ENCODE results near the gene RNU5B-1. TPM values are rescaled to one million over a fixed set of nuclear protein-coding genes. Genes with fewer than 3 reads are reported as not detected.

Gene RNU5B-1
- not detected for polyA plus RNA-seq (ENCODE audit: insufficient read length in 3 of 3)
- long read RNA-seq, donor 1: 0 reads
- long read RNA-seq, donor 2: 0 reads
- long read RNA-seq, donor 3: 0 reads
- long read RNA-seq, donor 4: 0 reads
- long read RNA-seq, donor 5: 0 reads
- long read RNA-seq, donor 6, partial matches to known transcripts: 0 of 1 reads
- long read RNA-seq, donor 6, other reads (novel, unspliced or antisense): 0 of 1 reads
- long read RNA-seq, donor 7: 0 reads
- long read RNA-seq, donor 8: 0 reads
- long read RNA-seq, donor 9: 0 reads
- long read RNA-seq, donor 10: 0 reads
- long read RNA-seq, donor 11: 0 reads
- long read RNA-seq, donor 12: 0 reads
- long read RNA-seq, donor 13: 0 reads
- long read RNA-seq, donor 14, partial matches to known transcripts: 0 of 2 reads
- long read RNA-seq, donor 14, other reads (novel, unspliced or antisense): 0 of 2 reads
- long read RNA-seq, donor 15: 0 reads
- long read RNA-seq, donor 16: 0 reads

DNA sequence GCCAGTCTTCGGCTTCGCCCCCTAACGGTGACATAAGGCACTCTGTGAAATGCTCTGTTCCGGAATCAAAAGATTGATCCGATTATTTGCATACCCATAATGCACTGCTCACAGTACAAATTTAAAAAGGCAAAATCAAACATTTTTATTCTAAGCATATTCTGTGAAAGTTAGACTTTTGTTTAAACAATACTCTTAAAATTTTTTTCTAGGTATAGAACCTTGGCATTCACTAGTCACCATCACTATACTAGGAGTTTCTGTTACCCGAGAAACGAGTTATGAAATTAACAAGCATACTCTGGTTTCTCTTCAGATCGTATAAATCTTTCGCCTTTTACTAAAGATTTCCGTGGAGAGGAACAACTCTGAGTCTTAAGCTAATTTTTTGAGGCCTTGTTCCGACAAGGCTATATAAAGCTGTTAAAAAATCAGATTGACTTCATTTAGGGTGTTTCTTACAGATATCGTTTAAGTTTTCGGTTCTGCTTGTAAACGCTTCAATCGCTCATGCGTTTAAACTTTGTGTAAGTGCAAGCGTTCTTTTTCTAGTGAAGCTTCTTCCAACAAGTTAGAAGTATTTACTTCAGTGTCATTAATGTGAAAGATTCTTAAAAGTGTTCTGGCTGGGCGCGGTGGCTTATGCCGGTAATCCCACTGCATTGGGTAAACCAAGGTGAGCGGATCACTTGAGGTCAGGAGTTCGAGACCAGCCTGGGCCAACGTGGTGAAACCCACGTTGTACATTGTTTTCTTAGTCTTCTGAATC is at the start of gene RNU5B-1:
RNU5B-1 (plus strand) TSS at position 297 of the 769 bp plus-strand sequence.
- DNase-seq (ENCODE audit: extremely low read depth in 1 of 11, low read depth in 9 of 11, low spot score in 4 of 11): peak in 10 of 11 donors; percentile 77 to 93 (median 88)

DNA sequence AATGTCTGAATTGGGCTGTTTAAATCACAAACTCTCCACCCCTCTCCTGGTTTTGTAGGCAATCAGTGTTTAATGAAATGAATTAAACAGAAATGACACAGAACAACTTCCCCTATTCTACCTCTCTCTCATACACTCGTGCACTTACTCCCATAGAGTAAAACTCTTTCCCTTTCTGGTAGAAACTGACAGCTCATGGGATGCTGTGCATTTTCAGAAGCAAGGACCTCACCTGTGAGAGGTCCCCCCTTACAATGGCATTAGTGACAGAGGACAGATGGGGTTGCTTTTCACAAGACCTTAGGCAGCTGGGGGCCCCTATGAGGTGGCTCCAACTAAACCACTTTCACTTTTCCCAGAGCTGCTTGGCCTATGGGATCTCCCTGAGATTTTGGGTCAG is 49.7 kb upstream of the RNU5B-1 start:
- no peak for DNase-seq (ENCODE audit: extremely low read depth in 1 of 11, low read depth in 9 of 11, low spot score in 4 of 11)

DNA sequence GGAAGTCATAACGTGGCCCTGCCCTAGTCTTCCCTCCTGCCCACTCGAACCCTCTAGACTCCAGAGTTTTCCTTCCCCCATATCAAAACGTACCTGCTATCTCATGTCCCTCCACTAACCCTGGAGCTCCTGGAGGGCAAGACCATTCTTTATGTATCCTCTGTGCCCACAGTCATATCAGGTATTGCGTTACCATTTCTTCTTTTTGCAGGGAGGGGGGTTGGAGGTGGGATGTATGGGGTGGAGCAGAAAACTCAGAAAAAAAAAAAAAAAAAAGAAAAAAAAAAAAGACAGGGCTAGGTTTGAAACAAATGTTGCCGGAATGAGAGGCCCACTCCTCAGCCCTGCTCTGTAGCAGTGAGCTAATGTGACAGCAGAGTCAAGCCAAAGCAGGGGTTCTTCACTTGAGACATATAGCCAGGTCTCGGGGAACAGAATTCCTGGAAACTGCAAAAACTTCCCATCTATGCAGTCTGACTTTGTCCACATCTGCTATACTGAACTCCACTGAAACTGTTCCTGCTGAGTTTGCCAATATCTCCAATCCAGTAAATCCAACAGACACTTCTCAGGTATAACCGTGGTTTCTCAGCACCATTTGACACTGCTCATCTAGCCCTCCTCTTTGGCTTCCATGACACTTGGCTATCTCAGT is 48.9 kb upstream of the RNU5B-1 start:
- no peak for DNase-seq (ENCODE audit: extremely low read depth in 1 of 11, low read depth in 9 of 11, low spot score in 4 of 11)

DNA sequence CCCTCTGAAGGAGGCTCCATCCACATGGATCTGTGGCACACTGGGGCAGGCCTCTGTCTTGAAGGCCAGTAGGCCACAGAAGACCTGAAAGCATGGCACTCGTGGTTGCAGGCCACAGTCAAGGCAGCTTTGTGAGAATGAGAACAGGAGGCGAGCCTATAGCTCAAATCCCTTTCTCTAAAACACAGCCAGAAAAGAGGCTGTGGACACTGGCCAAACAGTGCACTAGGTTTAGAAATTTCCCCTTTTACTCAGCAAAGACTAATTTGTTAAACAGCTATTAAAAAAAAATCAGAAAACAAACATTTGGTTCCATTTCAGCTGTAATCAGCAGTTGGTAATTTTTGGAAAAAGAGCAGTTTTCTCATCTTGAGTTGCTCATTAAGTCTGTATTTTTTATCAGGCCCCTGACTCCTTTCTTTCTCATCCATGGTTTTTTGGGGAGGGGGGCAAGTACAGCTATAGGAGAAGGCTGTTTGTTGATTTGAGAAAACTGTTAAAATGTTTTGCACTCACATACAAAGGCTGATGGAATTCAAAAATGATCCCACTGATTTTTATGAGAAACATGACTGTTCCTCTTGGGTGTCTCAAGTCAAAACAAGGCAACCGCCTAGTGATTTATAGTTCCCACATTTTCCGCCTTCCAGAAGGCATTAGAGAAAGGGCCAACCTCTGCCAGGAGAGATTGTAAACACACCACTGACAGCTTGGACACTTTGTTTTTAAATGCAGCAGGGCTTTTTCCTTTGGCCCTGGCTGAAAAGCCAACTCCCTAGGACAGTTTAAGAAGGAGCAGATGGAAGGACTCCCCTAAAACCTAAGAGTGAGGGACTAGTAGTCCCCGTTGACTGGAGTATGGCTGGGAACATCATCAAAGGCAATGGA is 45.9 kb upstream of the RNU5B-1 start:
- DNase-seq (ENCODE audit: extremely low read depth in 1 of 11, low read depth in 9 of 11, low spot score in 4 of 11): peak in 1 of 11 donors; percentile 15

DNA sequence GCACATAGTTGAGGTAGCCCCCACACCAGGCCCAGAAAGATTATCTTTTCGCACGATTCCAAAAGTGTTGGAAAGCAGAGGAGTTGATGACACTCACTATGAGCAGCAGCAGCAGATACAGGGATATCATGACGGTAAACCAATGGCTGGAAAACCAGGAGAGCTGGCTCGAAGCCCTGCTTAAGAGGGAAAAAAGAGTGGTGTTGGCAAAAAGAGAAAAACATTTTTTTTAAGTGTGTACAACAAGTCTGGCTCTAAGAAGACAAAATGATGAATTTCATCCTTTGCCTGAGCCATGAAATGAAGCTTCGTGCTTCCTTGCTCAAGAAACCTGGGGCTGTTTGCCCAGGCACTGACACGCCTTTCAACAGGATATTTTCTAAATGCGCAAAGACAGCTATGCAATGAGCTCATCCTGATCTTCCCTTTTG is 45.1 kb upstream of the RNU5B-1 start:
- DNase-seq (ENCODE audit: extremely low read depth in 1 of 11, low read depth in 9 of 11, low spot score in 4 of 11): no peak

DNA sequence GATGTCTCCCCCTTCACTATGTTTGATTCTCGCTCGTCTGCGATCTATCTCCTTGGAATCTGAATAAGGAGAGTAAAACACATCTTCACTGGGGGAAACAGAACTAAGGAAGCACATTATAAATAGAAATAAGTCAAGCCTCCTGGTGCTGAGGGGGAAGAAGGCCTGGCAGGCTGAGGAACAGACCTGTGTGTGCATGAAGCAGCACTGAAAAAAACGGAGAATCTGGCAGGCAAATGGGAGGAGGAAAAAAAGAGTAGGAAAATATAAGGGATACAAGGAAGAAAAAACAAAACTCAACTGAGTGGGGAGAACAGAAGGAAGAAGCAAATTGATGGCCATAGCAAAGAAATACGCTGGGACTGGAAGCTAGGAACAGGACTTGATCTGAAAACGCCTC is 43.5 kb upstream of the RNU5B-1 start:
- no peak for DNase-seq (ENCODE audit: extremely low read depth in 1 of 11, low read depth in 9 of 11, low spot score in 4 of 11)

DNA sequence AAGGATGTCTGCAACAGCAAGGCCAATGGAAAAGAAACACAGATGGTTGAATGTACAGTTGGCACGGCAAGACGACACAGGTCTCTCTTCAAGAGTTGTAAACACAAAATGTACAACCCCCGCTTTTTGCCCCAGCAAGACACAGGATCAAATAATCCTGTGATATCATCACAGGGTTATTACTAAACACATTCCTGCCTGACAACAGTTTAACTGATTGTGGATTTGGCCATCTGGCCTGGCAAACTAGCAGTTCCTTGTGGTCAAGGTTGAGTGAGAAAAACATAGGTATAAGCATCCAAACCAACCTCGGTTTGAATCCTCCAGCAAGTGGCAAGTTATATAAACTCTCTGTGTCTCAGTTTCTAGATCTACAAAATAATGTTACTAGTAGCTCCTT is 41.2 kb upstream of the RNU5B-1 start:
- DNase-seq (ENCODE audit: extremely low read depth in 1 of 11, low read depth in 9 of 11, low spot score in 4 of 11): no peak

DNA sequence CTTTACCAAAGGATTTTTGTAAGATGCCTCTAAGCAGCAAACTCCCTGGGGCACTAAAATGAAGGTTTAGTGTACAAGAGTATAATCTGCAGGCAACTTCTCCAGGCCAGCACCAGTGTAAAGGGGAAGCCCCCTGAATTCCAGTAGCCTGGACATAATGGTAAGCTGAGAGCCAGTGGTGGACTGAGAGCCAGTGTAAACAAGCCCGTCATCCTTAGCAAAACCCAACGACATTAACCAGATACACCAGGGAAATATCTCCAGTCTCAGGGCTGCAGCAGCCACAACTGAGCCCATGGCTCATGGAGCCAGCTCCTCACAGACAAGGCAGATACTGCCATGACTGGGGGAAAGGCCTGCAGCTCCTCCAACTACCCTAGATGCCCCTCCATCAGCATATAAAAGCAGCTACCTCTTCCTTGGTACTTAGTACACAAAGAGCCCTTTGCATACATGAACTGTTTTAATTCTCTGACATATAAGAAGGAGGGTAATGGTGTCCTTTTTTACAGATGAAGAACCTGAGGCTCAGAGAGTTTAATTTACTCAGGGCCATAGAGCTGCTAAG is 39.5 kb upstream of the RNU5B-1 start:
- no peak for DNase-seq (ENCODE audit: extremely low read depth in 1 of 11, low read depth in 9 of 11, low spot score in 4 of 11)

DNA sequence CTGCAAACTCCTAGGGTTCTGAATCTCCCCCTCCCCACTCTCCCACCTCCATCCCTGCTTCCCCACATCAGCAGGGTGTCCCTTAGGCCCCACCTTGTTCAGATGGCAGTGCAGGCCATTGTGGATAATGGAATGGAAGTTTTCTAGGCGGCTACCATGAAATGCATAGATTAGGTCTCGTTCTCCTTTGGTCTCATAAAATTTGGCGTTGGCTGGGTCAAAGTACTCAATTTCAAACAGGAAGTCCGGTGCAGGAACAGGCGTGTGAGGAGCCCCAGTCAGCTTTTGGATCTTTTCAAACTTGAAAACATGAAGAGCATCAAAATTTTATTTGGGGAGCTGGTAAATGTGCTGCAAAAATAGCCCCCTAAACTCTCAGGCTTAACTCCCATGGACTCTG is 38.0 kb upstream of the RNU5B-1 start:
- no peak for DNase-seq (ENCODE audit: extremely low read depth in 1 of 11, low read depth in 9 of 11, low spot score in 4 of 11)

DNA sequence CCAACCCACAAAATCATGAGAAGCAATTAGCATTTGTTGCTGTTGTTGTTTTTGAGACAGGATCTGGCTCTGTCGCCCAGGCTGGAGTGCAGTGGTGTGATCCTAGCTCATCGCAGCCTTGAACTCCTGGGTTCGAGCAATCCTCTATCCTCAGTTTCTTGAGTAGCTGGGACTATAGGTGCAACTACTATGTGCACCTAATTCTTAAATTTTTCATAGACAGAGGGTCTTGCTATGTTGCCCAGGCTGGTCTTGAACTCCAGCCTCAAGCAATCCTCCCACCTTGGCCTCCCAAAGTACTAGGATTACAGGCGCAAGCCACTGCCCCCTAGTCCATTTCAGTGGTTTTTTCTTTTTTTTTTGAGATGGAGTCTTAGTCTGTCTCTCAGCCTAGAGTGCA is 36.1 kb upstream of the RNU5B-1 start:
- no peak for DNase-seq (ENCODE audit: extremely low read depth in 1 of 11, low read depth in 9 of 11, low spot score in 4 of 11)

DNA sequence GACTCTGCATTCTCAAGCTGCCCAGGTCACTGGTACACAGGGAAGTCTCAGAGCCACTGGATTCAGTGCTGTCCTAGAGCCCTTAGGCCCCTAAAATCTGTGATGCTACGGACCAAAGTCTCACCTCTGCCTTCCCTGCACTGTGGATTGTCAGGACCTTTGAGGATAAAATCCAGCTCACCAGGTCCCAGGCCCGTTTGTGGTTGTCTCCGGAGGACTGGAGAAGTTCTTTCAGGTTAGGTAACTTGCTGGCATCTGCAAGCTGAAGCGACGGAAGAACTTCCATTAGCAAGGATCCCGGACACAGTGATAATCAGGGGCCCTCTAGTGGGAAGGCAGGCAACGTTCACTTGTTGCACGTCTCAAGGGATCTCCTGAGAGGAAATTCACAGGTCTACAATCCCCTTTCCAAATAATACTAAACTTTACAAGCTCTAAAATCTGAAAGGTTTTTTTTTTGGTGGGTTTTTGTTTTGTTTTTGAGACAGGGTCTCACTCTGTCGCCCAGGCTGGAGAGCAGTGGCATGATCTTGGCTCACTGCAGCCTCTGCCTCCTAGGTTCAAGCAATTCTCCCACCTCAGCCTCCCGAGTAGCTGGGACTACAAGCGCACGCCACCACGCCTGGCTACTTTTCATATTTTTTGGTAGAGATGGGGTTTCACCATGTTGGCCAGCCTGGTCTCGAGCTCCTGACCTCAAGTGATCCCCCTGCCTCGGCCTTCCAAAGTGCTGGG is 33.5 kb upstream of the RNU5B-1 start:
- DNase-seq (ENCODE audit: extremely low read depth in 1 of 11, low read depth in 9 of 11, low spot score in 4 of 11): peak in 6 of 11 donors; percentile 56 to 77 (median 62)

DNA sequence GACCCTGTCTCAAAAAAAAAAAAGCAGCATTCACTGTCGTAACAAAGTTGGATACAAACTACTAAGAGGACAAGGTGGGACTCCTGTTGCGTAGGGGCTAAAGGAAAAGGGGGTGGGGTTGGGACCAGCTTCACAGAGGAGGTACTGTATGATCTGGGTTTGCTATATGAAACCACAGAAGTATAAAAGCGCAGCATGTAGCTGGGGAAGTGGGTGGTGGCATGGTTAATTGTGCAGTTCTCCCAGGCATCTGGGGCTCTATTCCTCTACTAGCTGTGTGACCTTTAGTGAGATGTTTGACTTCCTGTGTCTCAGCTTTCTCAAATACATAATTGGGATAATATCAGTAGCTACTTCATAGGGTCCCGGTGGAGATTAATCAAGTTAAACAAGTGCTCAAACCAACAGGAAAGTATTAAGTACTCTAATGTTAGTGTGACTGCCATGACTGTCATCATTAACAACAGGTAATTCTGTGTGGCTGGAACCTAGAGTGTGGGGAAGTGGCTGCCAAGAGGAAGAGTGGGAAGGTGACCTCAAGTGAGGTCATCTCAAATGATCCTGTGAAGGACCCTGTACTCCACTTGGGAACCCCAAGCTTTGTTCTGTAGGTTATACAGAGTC is 29.3 kb upstream of the RNU5B-1 start:
- no peak for DNase-seq (ENCODE audit: extremely low read depth in 1 of 11, low read depth in 9 of 11, low spot score in 4 of 11)

DNA sequence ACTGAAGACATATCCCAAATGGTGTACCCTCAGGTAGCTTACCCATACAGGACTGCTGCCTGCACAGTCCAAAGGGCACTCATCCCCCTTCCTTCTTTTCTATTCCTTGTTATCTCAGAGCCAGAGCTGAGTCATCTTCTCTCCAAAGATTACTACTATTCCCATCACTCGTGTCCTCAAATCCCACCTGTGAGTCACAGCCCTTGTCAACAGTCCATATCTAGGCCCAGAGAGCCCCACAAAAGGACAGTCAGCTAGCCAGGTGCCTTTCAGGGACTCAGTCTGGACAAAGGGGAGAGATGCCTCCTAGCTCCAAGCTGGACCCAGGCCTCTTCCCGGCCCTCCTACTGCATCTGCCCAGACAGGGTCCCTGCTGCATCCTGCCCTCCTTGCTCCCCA is 28.8 kb upstream of the RNU5B-1 start:
- no peak for DNase-seq (ENCODE audit: extremely low read depth in 1 of 11, low read depth in 9 of 11, low spot score in 4 of 11)

DNA sequence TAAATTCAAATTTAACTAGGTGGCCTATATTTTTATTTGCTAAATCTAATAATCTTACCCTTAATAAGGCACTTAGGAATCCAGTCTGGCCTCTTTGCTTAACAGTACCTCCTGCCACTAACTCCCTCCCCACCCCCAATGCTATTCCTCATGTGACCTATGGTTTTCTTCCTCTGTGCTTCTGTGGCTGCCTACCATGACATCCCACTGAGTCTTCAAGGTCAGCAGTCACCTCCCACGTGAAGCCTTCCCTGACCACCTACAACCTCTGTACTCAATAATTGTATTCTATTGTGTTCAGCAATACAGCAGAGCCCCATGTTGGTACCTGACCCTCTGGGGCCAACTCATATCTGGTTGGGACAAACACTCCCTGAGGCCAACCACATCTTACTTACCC is 27.5 kb upstream of the RNU5B-1 start:
- no peak for DNase-seq (ENCODE audit: extremely low read depth in 1 of 11, low read depth in 9 of 11, low spot score in 4 of 11)

DNA sequence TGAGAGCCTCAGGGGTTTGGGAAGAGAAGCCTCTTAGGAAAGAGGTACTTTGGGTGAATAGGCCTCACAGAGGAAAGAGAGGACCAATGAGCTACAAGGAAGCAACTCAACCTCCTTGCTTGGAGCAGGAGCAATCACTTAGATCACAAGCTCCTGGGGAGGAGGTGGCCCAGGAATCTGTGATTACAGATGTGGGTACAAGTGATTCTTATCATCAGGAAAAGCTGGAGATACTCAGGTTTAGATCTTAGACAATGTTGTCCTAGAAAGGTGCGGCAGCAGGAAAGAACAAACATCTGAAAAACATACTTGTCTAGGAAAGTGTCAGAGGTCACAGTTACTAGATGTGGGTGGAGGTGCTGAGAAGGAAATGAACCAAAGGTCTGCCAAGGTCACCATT is 26.0 kb upstream of the RNU5B-1 start:
- no peak for DNase-seq (ENCODE audit: extremely low read depth in 1 of 11, low read depth in 9 of 11, low spot score in 4 of 11)

DNA sequence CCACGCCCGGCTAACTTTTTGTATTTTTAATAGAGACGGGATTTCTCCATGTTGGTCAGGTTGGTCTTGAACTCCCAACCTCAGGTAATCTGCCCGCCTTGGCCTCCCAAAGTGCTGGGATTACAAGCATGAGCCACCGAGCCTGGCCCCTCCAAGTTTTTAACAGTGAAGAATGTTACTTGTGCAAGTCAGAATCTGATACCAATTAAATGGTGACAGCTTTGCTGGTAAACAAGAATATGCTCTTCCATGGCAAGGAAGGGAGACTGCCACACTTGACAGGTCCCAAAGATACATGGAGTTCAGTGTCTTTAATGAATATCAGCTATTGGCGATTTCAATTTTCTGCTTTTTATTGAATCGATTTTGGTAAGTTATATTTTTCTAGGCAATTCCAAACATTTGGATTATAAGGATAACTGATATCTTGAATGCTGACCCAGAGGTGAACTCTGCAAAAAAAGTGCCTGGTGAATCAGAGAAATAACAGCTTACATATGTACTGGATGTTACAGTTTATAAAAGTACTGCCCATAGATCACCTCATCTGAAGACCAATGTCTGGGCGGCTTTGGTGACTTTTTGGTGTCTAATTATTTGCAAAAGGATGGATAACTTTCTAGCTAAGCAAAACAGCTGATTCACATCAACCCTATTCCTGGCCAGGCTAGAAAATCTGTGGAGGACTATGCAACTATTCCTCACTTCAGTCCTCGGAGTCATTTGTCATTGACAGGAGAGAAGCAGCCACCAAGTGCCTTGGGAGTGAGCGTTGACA is 19.0 kb upstream of the RNU5B-1 start:
- no peak for DNase-seq (ENCODE audit: extremely low read depth in 1 of 11, low read depth in 9 of 11, low spot score in 4 of 11)
